ENCODE results near the gene LIG3.
A peak's percentile ranks its signal among the peaks of the same experiment; 100 is the strongest.
"Not testable (repeated sequence)": the region's sequence is repeated elsewhere in the genome, so short reads cannot be mapped to it uniquely, and the experiment has no call there.

Gene LIG3

DNA sequence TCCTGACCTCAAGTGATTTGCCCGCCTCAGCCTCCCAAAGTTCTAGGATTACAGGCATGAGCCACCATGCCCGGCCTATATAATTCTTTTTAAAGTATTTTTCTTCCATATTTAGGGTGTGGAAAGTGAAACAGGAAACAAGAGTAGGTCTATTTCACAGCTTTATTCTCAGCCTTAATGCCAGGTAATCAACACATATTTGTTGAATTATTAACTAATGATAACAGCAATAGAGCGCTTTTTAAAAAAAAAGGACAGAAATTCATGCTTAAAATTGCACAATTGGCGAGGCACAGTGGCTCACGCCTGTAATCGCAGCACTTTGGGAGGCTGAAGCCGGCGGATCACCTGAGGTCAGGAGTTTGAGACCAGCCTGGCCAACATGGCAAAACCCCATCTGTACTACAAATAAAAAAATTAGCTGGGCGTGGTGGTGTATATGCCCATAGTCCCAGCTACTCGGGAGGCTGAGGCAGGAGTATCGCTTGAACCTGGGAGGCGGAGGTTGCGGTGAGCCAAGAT lies 65.2 kb downstream of the LIG3 start:
- DNase-seq: not testable (repeated sequence)

DNA sequence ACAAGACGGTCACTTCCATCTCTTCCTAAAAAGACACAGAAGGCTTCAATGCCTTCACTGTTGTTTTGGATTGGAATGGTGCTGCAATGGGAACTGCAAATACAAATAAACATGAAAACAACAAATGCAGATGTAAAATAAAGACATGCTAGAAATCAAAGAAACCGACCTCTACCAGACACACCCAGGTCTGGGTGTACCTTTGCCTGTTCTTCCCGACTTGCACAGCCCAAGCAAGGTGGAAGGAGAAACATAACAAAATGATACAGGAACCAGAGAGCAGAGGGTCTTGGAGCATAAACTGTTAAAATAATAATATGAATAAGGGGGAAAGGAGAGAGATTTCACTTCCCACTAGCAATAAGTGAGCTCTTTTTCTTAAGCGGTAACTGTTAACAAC lies 65.9 kb downstream of the LIG3 start:
- no peak for DNase-seq

DNA sequence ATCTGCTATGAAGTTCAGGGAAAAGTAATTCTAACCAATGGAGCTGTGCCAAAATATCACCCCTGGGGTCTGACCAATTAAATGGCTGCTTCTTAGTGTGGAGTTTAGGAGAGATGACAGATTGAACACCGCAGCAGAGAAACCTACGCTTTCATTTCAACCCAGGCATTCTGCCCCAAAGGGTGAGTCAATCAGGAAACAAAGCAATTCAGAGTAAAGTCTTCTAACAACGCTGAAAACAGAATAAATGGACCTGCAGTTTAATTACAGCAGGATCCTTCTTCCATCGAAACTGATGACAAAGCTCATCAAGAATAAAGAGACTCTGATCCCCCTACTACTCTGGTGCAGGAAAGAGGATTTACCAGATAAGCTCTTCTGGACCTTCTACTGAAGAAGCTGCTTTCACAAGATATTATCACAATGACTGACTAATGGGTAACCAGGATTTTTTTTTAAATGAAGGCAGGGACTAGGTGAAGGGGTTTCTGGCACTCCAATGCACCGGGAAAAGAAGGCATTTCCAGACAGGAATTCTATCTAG lies 66.5 kb downstream of the LIG3 start:
- DNase-seq: peak; percentile 52 to 81

DNA sequence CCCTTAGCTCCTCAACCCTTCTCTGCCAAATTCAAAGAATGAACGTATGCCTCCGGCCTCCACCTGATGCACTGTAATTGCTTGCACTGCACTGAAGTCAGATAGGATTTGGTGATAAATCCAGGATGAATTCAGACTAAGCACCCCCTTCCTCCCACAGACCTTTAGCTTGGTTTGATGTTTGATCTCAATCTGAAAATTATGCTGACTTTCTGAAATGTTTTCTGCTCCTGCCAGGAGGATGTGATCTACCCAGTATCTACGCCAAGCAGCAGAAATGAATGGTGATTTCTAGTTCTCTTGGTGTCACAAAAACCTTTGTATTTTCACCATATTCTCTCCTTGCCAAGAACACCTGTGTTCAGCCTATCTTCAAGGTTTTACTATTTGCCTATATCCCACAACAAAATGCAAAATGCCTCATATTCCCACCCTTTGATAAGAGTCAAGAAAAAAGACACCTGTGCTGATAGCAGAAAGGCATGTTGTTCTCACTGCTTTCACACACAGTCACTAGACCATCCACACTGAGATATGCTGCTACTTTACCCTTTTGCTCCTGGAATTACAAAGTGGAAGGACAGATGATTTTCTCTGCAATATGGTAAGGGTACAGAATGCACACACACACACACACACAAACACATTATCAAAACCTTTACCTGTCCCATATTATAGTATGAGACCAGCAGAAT lies 68.5 kb downstream of the LIG3 start:
- DNase-seq: no peak

DNA sequence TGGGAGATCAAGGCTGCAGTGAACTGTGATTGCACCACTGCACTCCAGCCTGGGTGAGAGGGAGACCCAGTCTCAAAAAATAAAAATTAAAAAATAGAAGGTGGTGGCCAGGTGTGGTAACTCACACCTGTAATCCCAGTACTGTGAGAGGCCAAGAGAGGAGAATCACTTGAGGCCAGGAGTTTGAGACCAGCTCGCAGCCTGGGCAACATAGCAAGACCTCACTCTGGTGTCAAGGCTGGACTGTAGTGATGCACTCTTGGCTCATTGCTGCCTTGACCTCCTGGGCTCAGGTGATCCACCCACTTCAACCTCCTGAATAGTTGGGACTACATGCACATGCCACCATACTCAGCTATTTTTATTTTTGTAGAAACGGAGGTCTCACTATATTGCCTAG lies 69.9 kb downstream of the LIG3 start:
- DNase-seq: no peak

DNA sequence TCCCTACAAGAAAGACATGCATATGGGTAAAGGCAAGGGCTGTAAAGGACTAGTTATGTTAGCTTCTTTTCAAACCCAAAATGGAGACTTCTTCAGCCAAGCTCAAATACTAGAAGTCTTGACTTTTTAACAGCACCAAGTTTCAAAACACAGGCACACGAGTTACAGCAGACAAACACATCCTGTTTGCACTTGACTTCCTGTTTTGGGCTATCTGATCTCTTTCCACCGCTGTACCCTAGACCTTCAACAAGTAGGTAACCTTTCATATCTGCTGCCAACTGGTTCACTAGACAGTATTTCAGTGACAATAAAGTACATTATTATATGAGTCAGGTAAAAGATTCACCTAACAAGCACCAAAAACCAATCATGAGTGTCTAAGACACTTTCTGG lies 70.9 kb downstream of the LIG3 start:
- peak; percentile 59 to 79 for DNase-seq

DNA sequence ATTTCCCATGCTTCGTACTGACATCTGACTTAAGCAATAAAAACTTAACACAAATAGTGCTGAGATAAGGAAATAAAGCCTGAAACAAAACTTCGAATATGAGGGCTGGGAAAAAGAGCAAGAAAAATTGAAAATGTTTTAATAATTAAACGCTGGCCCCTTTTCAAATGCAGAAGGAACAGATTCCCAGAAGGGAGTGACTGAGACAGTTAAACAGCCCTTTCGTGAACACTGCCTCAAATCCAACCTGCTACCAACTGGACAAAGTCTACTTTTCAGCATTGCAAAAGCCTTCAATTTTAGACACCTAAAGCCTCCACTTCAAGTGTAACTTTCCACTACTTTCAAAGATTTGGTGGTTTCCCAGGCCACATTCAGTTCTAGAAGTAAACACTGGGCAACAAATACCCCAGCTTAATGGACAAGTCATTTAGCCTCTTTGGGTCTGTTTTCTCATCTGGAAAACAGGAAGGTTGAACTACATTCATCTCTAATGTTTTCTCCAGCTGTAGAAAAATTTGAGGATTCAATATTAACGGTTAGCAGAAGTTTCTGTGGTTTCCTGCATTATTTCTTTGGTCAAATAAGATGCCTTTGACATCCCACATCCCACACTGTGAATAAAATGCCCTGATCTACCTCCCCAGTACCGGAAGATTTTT lies 71.4 kb downstream of the LIG3 start:
- peak in 1 of 2 donors; percentile 41 for DNase-seq

DNA sequence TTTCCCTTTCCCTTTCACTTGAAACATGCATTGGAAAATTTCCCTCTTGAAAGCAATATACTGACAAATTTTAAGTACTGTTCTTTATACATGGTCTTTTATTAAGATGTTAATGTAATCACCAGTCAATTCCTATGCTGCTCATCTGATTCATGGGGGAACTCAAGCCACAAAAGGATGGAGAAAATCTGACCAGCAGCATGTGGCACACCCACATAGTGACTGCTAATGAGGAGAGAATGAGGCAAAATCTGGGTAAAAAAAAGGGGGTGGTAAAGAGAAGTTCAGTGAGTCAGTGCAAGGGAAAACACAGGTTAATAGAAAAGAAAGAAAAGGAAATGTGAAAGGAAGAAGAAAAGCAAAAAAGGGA lies 71.9 kb downstream of the LIG3 start:
- DNase-seq: no peak

DNA sequence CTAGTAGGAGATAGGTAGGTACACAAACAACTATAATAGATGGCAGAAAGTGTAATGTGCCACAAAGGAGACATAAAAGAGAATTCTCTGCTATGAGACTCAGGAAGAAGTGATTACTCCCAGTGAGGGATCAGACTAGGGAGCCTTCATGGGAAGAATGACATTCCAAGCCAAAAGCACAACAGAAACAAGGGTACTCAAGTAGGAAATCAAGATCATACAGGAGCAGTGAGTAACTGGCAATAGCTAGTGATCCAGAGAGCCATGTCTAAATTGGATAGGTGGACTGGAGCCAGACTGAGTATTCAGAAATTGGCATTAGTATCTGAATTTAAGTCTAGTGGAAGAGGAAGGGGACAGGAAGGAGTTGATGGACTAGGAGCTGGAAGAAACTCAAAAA lies 72.5 kb downstream of the LIG3 start:
- no peak for DNase-seq

DNA sequence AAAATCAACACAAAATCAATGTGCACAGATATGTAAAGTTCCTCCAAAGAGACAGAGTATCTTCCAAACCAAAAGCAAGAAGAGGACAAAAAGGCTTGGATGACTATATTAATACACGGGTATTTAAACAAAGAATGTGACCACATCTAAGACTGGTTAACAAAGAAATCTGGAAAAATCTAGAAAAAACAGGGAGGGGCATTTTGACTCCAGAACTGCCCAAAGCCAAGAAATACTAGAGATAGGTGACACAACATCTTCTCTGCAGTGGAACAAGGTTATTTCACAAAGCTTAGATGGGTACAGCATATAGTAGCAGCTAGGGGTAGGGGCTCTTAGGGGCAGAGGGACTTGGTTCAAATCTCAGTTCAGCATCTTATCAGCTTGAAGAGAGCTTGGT lies 72.9 kb downstream of the LIG3 start:
- DNase-seq: no peak

DNA sequence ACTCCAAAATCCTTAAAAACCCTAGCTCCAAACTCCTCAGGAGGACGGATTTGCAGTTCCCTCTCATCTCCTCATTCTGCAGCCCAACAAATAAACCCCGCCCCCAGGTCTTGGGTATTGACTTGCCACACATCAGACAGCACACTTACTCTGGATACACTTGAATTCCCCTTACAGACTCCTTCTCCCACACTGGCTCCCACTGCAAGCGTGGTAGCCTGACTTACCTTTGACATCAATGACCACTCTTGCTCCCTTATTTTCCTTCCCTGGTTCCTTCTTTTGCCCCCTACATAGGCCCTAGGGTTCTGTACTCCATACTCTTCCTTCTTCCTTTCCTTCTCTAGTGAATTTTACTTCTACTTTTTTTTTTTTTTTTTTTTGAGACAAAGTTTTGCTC lies 75.7 kb downstream of the LIG3 start:
- no peak for DNase-seq

DNA sequence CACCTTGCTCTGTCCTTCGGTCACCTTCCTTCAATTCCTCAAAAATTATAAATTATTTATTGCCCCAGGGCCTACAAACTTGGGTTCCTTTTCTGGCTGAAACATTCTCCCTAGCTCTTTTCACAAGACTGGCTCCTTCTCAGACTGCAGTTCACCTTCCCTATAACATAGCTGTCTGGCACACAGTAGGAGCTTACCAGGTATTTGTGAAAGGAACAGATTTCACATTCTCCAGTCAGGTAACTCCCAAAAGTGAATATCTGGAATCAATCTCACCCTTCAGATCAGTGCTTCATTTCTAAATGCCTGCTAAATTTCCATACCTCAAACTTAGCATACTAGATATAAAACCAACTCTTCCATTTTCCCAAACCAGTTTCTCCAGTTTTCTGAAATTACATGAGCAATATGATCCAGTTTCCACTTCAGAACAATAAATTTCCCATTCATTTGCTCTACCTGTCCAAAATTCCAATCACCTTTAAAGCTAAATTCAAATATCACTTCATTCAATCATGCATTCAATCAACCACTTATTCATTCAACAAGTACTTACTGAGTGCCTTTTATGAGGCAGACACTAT lies 77.1 kb downstream of the LIG3 start:
- DNase-seq: no peak
